Measurements from ENCODE around the gene TTL.

DNA sequence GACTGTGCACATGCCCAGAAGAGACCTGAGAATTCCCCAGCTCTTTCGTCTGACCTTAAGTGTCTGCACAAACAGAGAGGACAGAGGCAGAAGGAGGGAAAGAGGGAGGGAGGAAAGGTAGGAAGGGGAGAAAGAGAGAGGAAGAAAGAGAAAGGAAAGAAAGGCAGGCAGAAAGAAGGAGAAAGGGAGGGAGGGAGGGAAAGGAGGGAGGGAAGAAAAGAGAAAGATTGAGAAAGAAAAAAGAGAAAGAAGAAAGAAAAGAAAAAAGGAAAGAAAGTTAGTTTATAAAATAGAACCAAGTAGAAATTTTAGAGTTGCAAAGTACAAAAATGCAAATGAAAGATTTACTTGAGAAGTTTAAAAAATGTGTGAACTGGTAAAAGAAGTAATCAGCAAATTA is 52.9 kb downstream of the TTL start:
- TF ChIP-seq, protein P1, sequence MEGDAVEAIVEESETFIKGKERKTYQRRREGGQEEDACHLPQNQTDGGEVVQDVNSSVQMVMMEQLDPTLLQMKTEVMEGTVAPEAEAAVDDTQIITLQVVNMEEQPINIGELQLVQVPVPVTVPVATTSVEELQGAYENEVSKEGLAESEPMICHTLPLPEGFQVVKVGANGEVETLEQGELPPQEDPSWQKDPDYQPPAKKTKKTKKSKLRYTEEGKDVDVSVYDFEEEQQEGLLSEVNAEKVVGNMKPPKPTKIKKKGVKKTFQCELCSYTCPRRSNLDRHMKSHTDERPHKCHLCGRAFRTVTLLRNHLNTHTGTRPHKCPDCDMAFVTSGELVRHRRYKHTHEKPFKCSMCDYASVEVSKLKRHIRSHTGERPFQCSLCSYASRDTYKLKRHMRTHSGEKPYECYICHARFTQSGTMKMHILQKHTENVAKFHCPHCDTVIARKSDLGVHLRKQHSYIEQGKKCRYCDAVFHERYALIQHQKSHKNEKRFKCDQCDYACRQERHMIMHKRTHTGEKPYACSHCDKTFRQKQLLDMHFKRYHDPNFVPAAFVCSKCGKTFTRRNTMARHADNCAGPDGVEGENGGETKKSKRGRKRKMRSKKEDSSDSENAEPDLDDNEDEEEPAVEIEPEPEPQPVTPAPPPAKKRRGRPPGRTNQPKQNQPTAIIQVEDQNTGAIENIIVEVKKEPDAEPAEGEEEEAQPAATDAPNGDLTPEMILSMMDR (IDR thresholded peaks at IDR 0.05): no peak
- no peak for TF ChIP-seq POLR2AphosphoS5 (IDR thresholded peaks at IDR 0.05)
- TF ChIP-seq POLR2A (IDR thresholded peaks at IDR 0.05): no peak

Measured in sigmoid colon (tissue), 4 donors.